Stimulated activated CD4-positive, alpha-beta T cell treated with anti-CD3 and anti-CD28 coated beads, Interleukin-4, amount 100 ng/mL, for 1 hour (primary cell): ENCODE results near the gene GREB1L.

Experiments used
- DNase-seq: peaks from one replicate; pipeline ENCODE4 v3.0.0-alpha.2; 2020

GREB1L gene

DNA sequence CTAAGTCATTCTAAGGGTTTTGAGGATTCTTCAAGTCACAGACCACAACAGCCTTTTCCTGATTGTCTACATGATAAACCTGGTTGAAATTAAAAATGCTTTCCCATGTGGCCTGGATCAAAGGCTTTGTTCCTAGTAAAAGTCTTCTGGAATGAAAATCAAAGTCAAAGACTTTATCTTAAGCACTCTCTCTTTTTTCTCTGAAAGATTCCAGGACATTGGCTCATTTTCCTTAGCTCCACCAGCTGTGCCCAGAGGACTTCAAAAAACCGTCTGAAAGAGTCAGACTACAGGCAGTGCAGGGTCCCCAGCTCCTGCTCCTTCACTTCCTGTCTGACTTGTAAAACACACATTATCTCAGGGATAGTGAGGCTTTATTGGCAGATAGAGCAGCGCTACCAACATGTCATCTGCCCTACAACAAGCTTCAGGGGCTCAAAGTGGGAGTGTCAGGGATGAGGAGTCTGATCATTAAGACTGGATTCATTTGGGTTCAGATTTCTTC is 210.3 kb downstream of the GREB1L start:
- DNase-seq = no peak

DNA sequence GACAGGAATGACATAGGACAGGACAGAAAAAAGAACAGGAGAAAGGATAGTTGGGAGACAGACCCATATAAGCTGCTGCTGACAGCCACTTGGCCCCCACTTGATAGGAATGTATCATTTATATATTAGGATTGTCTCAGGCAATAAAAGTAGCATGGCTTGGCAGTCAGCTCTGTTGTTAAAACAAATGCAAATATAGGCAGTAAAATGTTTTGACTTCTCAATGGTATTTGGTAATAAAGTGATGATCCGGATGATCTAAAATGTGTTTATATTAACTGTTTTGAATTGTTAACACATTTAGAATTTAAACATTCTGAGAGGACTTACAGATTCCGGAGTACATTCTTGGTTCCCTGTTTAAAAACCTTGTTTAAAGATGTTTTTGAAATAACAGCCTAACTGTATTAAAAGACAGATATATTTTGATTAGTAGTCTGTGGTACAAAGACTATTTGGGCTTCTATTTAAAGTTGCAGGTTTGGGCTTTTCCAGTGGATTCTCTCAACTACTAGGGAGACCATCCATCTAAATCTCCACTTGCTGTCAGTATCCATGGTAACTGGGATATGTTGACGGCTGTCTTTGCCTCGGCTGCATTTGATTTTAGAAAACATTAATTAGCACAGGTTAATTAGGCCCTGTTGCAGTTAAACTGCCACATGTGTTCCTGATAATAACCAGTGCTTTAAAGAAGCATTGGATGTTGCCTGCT is 210.9 kb downstream of the GREB1L start:
- DNase-seq = no peak

DNA sequence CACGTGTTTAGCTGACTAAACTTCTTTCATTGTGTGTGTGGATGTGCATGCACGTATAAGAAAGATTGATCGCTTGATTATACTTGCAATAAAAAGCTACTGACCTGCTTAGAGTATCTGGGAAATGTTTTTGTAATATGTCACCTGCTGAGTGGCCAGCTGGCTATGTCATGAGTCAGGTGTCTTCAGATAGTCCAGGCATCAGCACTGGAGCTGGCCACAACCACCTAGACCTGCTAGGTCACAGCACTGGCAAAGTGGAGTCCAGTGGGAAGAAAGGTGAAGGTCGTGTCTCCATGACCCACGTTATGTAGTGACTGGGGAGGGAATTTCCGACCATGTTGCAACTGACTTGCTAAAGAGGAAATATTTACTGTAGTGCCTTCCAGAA is 211.5 kb downstream of the GREB1L start:
- DNase-seq = no peak

DNA sequence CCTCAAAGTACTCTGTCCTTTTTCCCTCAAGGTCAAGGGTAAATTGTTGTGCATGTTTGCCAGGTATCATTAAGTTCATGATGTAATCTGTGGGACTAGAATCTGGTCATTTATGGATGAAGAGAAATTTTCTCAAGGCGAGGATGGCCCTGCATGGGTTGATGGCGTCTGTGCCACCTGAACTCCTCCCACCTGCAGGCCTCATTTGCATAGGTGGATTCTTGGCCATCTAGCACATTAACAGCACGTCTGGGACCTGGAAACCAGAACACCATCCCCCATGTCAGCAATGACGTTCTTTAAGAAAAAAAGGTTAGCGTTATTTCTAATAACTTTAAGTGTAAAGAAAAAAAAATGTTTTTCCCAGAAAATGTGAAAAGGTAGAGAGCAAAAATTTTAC is 212.7 kb downstream of the GREB1L start:
- no peak for DNase-seq

DNA sequence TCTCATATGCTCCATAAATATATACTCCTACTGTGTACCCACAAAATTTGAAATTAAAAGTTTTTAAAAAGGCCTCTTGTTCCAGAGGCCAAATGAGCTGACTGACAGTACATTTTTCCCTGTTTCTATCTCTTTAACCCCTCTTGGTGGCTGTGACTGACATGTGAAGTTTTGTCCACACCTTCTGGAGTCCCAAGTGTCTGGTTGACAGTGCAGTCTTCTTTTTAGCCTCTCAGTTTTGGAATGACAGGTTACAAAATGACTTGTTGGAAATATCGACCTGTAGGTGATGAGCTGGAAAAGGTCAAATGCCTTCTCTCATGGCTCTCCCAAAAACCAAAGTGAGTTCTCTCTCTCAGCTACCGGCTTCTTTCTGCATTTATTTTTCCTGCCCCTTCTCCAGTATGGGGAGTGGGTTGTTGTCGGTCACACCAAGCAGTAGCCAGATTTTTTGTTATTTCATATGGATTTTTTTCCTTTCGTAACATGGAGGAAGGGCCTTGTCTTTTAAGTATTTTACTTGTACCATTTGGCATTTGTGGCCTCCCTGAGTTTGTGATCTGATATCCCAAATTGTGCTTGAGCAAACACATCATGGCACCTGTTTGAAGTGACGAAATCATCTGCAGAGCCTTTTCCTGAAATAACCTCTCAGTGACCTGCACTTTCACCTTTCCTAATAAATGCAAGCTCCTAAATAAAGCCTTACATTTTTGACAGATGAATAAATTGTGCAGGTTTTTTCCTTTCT is 214.6 kb downstream of the GREB1L start:
- no peak for DNase-seq

DNA sequence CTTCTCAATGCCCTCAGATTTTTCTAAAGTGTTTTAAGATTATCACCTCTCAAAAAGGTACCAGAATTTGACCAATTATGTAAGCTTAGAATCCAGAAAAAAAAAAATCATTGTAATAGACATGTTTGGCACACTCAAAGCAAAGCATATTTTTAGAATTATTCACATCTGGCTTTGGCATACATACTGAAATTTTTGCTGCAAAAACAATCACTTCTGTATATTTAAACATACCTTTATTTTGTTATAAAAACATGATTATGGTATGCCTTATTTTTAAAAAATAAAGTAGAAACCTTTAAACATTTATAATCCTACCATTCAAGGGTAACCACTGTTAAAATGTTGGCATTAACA is 215.1 kb downstream of the GREB1L start:
- DNase-seq = no peak

DNA sequence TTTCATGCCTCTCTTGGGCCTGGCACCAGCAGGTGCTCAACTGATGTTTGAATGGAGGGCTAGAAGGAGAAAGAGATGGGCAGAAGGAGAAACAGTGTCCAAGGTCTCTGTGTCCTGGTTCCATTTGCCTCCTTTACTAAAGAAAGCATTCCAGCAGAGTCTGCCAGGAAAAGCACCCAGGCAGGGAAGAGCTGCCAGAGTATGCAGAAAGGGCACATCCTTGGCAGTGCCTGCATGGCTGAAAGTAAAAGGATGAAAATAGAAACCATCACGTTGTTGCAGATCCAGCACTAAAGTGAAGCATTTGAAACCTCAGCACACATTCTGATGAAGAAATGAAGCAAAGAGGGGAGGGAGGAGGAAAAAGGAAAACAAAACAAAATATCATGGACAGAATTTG is 216.3 kb downstream of the GREB1L start:
- DNase-seq = no peak

DNA sequence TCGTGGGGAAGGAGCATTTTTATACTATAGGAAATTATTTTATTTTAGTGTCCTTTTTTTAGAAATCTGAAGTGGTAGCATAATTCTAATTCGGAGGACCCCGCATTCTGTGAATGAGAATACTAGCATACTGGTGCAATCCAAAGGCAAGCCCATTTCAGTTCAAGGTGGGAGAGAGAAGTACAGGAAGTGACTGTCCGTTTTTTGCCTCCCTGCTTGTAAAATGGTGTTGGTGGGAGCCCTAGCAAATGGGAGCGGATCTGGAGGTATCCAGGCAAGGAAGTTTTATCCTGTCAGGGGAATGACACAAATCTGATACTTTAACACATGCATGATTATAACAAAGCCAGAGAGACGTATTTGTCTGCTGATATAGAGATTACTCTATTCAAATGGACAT is 216.8 kb downstream of the GREB1L start:
- no peak for DNase-seq

DNA sequence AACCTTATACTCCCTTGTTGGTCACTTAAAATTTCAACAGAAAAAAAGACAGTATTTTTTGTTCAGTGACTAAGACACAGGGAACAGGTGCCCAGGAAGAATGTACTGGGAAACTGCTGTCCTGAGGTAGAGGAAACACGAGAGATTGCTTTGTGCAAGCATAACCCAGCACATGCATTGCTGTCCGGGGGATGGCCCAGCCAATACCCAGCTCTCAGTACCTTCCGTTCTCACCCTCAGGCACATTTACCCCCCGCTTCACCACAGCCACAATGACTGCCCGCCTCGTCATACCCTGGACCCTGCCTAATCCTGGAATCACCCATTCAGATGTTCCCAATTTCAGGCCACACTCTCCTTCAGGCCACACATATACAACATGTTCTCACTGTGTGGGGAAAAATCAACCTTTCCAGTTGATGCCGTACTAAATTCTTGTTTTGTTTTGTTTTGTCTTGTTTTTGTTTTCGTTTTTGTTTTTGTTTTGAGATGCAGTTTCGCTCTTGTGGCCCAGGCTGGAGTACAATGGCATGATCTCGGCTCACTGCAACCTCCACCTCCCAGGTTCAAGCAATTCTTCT is 217.8 kb downstream of the GREB1L start:
- no peak for DNase-seq

DNA sequence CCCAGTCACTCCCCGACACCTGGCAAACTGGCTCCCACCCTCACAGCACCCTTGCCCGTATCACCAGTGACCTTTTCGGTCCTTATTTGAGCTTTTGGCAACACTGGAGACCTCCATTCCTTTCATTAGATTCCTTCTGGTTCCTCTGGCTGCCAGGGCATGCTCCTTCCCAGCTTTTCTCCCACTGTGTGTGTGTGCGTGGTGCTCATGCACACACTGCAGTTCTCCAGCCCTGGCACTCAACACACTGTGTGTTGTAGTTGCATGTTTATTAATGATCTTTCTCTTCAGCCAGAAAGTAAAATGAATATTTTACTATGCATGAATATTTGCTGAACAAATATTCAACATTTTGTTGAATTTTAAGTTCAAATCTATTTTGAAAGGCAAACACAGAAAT is 219.4 kb downstream of the GREB1L start:
- no peak for DNase-seq

DNA sequence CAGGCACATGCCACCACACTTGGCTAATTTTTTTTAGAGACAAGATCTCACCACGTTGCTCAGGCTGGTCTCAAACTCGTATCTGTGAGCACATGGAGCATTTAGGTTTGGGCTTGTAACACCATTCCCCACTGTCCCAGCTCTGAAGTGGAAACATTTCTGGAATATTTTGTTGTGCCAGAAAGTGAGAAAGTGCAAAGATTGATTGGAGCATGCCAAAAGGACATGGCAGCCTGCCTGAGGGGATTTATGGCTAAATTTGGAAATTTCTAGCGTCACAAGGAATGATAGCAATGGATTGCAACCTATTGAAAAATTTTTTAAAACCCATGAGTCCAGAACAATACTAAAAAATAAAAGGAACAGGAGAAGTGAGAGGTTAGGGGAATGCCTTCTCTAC is 221.7 kb downstream of the GREB1L start:
- DNase-seq = no peak

DNA sequence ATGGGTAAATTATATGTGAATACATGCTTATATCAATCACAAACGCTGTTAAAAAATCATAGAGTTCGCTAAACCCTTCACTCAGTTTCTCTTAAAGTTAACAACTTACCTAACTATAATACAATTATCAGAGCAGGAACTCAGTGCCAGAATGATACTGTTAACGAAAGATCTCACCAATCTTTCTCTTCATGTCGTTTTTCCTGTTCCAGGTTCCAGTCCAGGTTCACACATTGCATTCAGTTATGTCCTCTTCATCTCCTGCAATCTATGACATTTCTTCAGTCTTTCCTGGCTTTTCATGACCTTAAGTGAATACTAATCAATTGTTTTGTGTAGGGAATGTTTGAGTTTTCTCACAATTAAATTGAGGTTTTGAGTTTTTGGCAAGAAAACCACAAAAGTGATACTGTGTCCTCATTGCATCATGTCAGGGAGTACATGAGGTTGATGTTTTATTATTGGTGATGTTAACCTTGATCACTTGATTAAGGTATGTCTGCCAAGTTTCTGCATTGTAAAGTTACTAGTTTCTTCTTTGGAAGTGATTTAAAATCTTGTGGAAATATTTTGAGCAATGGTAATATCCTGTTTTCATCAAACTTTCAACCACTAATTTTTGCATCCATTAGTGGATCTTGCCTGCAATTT is 226.6 kb downstream of the GREB1L start:
- DNase-seq = no peak

DNA sequence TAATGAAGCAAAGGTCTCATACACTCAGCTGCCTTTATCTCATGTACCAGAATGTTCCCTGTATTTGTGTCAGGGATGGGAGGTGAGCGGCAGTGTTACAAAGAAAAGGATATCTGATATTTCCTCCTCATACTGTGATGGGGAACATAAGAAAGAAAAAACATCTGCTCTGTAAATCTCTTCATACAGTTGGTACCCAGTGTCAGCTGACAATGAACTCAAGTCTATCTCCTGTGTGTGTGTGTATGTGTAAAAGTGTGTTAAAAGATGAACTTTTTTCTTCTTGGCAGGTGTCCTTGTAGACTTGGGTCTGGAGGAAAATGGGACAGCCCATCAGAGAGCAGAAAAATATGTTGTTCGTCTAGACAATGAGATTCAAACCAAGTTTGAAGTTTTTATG is 230.7 kb downstream of the GREB1L start:
- DNase-seq = no peak

DNA sequence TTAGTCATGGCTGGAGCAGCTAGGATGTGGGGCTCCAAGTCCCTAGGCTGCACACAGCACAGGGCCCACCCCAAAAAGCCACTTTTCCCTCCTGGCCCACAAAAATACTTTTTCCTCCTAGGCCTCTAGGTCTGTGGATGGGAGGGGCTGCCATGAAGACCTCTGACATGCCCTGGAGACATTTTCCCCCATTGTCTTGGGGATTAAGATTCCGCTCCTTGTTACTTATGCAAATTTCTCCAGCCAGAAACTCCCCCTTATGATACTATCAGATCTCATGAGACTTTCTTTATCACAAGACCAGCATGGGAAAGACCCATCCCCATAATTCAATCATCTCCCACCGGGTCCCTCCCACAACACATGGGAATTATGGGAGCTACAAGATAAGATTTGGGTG is 232.6 kb downstream of the GREB1L start:
- no peak for DNase-seq

DNA sequence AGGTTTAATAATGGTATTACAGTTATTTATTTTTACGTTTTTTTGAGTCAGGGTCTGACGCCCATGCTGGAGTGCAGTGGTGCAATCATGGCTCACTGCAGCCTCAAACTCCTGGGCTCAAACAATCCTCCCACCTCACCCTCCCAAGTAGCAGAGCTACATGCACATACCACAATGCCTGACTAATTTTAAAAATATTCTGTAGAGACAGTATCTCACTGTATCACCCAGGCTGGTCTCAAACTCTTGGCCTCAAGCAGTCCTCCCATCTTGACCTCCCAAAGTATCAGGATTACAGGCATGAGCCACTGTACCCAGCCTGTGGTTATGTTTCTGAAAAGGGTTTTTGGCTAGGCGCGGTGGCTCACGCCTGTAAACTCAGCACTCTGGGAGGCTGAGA is 237.7 kb downstream of the GREB1L start:
- no peak for DNase-seq

DNA sequence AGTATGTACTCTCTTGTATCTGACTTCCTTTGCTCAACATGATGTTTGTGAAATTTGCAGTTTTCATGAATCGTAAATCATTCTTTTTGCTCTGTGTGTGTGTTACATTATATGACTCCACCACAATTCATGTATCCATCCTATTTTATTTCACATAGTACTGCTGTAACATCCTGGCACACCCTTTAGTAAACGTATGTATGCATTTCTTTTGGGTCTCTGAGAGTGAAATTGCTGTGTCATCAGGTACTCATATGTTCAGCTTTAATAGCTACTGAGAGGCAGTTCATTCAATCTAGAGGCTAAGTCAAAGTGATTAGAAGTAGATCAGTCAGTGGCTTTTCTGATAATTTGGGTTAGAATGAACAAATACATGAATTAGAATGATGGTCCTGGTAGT is 239.7 kb downstream of the GREB1L start:
- no peak for DNase-seq

DNA sequence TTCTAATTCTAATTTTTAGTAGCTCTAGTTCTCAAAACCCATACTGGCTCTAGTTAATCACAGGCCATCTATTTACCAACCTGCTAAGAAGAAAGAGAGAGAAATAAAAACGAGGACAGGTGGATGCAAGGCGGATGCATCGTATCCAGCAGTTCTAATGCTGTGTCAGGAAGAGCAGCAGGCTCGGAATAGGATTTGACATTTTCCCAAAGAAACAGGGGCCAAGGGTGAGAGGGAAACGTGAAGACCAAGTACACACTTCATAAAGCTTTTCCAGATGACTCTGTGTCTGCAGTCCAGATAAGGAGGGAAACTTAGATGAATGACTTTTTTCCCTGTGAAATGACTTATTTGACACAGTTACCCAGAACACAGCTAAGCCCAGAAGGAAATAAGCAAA is 241.0 kb downstream of the GREB1L start:
- no peak for DNase-seq

DNA sequence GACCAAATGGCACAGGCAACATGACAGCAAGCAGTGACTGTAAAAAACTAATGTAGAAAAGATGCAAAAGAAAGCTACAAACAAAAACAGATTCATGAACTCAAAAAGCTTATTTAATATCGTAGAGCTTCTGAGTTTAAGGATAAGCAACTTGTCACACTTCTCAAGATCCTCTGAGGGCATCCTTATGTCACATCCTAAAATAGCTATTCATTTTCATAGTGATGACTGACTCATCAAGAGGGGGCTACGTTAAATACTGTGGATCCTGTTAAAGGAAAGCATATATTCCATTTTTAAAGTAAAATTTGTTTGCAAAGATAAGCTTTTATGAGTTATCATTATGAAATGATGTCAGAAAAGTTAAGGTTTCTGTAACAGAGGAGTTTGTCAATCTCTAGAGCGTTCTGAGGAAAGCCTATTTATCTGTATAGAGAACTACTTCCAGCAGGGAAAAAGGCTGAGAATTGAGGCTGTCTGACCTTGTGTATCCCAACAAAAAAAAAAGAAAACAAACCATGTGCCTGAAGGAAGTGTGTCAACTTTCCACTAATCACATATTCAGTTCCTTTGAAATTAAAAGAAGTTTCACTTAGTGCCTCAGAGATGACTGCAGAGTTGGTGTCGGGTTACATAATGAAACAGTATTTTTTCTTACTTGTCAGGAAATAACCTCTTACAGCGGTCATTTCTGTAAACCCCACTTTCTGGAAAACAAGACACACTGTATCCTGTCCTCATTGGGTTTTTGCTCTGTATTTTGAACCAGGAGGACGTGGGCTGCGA is 243.0 kb downstream of the GREB1L start:
- DNase-seq = no peak

DNA sequence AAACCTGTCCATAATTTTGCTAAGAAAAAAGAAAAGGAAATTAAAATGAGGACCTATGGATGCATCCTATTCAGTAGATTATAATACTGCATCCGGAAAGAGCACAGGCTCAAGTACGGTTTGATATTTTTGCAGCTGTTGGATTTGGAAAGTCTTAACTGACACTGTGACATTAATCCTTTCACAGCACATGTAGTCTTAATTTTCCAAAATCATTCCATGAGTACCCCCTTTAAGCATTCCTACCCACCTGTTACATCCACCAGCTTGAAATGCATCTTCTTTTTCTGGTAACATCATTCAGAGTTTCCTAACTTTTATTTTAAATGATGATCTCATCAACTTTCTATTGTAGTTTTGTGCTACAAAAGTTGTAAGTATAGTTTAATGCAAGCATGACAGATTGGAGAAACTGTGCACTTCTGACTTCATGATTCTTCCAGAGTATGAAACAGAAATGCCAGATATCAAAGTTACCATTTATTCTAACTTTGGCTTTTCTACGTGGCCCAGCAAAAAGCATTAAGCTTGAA is 244.9 kb downstream of the GREB1L start:
- DNase-seq = no peak

DNA sequence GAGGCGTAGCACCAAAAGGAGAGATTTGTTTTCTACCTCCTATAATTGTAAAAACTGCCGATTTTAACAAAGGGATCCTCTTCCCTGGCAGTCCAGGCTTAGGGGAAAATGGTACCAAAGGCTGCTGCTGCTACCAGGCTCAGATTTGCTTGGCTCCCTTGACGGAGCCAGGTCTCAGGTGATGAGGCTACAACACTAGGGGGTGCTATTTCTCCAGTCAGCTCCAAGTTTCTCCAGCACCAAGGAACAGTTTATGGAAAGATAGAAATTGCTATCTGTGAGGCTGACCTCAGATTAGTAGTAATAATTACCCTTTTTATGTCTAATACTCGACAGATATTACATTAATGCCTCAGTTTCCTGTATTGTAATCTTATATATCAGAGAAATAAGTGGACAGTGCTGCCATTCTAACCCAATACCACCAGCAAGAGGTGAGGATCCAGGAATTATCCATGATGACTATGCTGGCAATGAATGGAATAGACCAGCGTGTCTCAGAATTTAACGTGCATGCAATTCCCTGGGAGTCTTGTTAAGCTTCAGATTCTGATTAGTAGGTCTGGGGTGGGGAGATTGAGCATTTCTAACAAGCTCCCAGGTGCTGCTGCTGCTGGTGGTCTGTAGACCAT is 247.2 kb downstream of the GREB1L start:
- no peak for DNase-seq

DNA sequence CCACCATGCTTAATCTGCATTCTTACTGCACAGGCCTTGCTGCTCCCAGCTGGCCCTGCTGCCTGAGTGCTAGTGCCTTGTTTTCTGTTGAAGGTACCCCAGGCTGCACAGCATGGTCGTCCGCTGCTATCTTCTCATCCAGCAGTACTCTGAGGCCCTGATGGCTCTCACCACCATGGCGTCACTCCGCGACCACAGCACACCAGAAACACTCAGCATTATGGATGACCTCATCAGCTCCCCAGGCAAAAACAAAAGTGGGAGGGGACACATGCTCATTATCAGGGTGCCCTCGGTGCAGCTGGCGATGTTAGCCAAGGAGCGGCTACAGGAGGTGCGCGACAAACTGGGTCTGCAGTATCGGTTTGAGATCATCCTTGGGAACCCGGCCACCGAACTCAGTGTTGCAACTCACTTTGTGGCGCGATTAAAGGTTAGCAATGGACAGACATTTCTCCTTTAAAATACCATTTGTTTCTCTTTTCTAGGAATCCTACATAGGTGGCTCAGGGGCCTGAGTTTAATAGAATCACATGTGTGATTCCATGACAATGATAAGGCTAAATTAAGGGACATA is 248.0 kb downstream of the GREB1L start:
- DNase-seq = no peak

DNA sequence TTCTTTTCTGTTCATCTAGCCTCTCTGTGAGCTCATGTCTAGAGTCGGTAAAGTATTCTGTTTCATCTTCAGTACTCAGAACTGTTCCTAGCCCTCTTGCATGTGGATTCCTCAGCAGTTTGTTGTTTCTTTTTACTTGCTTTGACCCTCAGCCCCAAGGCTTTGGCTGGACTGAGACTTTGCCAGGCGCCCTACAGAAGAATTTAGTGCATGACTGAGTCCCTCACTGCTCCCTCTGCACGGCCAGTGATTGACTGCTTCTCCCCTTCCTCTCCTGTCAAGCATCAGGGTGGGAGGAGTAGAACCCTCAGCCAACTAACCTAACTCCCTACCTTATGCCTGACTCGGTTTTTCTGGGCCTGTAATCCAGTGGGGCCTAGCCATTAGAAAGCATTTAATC is 248.7 kb downstream of the GREB1L start:
- DNase-seq = no peak
